ENCODE results near the gene SRR.

GRCh38 chr17:2362016-2362415 is 58.3 kb downstream of the SRR start:
- TF ChIP-seq, protein P1, sequence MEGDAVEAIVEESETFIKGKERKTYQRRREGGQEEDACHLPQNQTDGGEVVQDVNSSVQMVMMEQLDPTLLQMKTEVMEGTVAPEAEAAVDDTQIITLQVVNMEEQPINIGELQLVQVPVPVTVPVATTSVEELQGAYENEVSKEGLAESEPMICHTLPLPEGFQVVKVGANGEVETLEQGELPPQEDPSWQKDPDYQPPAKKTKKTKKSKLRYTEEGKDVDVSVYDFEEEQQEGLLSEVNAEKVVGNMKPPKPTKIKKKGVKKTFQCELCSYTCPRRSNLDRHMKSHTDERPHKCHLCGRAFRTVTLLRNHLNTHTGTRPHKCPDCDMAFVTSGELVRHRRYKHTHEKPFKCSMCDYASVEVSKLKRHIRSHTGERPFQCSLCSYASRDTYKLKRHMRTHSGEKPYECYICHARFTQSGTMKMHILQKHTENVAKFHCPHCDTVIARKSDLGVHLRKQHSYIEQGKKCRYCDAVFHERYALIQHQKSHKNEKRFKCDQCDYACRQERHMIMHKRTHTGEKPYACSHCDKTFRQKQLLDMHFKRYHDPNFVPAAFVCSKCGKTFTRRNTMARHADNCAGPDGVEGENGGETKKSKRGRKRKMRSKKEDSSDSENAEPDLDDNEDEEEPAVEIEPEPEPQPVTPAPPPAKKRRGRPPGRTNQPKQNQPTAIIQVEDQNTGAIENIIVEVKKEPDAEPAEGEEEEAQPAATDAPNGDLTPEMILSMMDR (IDR thresholded peaks at IDR 0.05; ENCODE audit: insufficient read depth, low read length, poor library complexity, severe bottlenecking) = no peak
- TF ChIP-seq EZH2phosphoT487 (conservative IDR thresholded peaks at IDR 0.05; ENCODE audit: low read length) = no peak
